Lower lobe of right lung (tissue), 2 donors: ENCODE measurements around the gene REEP1. TPM values are rescaled to one million over a fixed set of nuclear protein-coding genes. Genes with fewer than 3 reads are reported as not detected.
A peak's percentile ranks its signal among the peaks of the same experiment; 100 is the strongest.

Experiments used
- ATAC-seq, 2 donors: fragments of 200-7000 bp; cut with Tn5 transposase; one replicate each; pipeline ENCODE4 v1.9.1; 2020 to 2022; ENCODE audit warnings: mild to moderate bottlenecking in 2 of 2, moderate library complexity in 2 of 2
- DNase-seq: peaks from one replicate; pipeline ENCODE4 v3.0.0-alpha.2; 2020
- H3K27ac ChIP-seq: fragments of 200-600 bp; one replicate; pipeline ENCODE4 v1.8.0; 2022
- H3K27me3 ChIP-seq: fragments of 200-600 bp; one replicate; pipeline ENCODE4 v1.8.0; 2022; ENCODE audit warnings: low read depth
- H3K36me3 ChIP-seq: fragments of 200-600 bp; one replicate; pipeline ENCODE4 v1.8.0; 2022; ENCODE audit warnings: mild to moderate bottlenecking
- H3K4me1 ChIP-seq: fragments of 200-600 bp; one replicate; pipeline ENCODE4 v1.8.0; 2022
- H3K4me3 ChIP-seq: fragments of 200-600 bp; one replicate; pipeline ENCODE4 v1.8.0; 2022; ENCODE audit warnings: mild to moderate bottlenecking
- H3K9me3 ChIP-seq: fragments of 200-600 bp; one replicate; pipeline ENCODE4 v1.8.0; 2022
- intact Hi-C: fragments of 100-400 bp; cut with DNase I; formaldehyde crosslinking; loops from one replicate; pipeline ENCODE4 v1.11.0; 2022
- total RNA-seq: library from RNA; stranded (reverse); fragmentation: NEBNext Ultra II Directional; extraction: Animal tissue kit (Norgen Biotek cat#: 25700); gene quantifications from one replicate; pipeline ENCODE4 v1.2.1, GENCODE V29; 2021
- TF ChIP-seq, protein P1 (sequence below): fragments of 200-600 bp; IDR thresholded peaks from one replicate; pipeline ENCODE4 v1.8.0; 2022; ENCODE audit warnings: antibody characterized with exemption, mild to moderate bottlenecking
- donor health status: DM: no; HTN: yes; CAD: no; lungs with severe emphysema.

REEP1 gene
- total RNA-seq, 1 donor from 2014 or later = 6.9 TPM

DNA sequence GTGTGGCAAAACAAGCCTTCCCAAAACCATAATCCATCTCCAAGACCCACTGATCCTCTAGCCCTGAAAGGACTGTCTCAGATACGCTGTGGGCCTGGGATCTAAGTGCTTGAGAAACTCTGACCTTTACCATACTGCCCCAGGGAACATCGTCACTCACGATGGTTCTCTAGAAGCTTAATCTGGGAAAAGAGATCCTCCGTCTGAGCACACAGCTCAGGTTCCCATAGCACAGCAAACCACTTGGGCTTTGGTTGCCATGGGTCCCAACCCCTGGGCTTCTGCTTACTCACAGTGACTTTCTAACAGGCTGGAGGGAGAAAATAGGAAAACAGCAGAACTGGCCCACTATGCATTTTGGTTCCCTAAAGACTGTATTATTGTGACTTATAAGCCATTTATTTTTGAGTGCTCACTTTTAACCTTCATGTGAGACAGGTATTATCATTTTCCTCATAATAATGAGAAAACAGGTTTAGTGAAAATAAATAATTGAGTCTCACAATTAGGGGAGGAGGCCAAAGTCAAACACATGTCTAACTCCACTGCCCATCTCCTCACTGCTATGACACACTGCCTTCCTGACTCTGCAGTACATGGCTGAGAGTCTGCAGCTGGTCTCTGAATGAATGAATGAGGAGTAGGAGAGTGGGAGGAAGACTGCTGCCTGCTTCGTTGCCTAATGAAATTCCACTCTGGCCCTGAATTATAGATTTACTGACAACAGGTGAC is 46.7 kb downstream of the REEP1 start:
- TF ChIP-seq, protein P1, sequence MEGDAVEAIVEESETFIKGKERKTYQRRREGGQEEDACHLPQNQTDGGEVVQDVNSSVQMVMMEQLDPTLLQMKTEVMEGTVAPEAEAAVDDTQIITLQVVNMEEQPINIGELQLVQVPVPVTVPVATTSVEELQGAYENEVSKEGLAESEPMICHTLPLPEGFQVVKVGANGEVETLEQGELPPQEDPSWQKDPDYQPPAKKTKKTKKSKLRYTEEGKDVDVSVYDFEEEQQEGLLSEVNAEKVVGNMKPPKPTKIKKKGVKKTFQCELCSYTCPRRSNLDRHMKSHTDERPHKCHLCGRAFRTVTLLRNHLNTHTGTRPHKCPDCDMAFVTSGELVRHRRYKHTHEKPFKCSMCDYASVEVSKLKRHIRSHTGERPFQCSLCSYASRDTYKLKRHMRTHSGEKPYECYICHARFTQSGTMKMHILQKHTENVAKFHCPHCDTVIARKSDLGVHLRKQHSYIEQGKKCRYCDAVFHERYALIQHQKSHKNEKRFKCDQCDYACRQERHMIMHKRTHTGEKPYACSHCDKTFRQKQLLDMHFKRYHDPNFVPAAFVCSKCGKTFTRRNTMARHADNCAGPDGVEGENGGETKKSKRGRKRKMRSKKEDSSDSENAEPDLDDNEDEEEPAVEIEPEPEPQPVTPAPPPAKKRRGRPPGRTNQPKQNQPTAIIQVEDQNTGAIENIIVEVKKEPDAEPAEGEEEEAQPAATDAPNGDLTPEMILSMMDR = no peak
- H3K4me1 ChIP-seq = no peaks in the 10 kb centered on the region
- H3K9me3 ChIP-seq = no peaks in the 10 kb centered on the region
- intact Hi-C loops = no loop called here
- no peak overlapping the region for H3K4me3 ChIP-seq
- no peak overlapping the region for H3K27ac ChIP-seq
- H3K27me3 ChIP-seq = peaks cover 3% of the 10 kb centered on the region
- DNase-seq (no peak), ATAC-seq (no peak)
- no peaks in the 10 kb centered on the region for H3K36me3 ChIP-seq

GRCh38 chr2:86286516-86286915 is 50.9 kb downstream of the REEP1 start:
- H3K27ac ChIP-seq = no peak overlapping the region
- intact Hi-C loops = no loop called here
- ATAC-seq (no peak), DNase-seq (no peak)
- H3K36me3 ChIP-seq = no peaks in the 10 kb centered on the region
- H3K9me3 ChIP-seq = no peaks in the 10 kb centered on the region
- no peak overlapping the region for H3K4me3 ChIP-seq
- H3K27me3 ChIP-seq = no peaks in the 10 kb centered on the region
- TF ChIP-seq, protein P1 = no peak
- no peaks in the 10 kb centered on the region for H3K4me1 ChIP-seq

DNA sequence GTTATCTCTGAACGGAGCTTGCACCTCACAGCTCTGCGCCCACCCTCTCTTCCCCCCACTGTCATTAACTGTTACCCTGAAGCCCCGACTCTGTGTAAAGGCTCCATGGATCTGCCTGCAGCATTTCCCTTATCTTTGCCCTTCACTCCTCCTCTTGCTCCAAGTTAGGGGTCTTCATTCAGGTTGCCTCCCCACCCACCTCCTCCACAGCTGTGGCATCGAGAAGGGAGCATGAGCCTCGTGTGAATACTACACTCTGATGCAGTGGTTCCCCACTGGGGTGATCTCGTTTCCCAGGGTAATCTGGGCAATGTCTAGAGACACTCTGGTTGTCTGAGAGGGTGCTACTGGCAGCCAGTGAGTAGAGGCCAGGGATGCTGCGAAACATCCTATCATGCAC is 51.4 kb downstream of the REEP1 start:
- ATAC-seq = no peak
- no peaks in the 10 kb centered on the region for H3K9me3 ChIP-seq
- H3K4me1 ChIP-seq = no peaks in the 10 kb centered on the region
- no peaks in the 10 kb centered on the region for H3K36me3 ChIP-seq
- no peak overlapping the region for H3K27ac ChIP-seq
- no peaks in the 10 kb centered on the region for H3K27me3 ChIP-seq
- H3K4me3 ChIP-seq = no peak overlapping the region
- TF ChIP-seq, protein P1 = no peak
- intact Hi-C loops = no loop called here
- DNase-seq = no peak

- ATAC-seq (peak in 1 of 2 donors; percentile 22), DNase-seq (no peak)
- Histone ChIP-seq H3K27ac (no peak overlapping the region), H3K27me3 (no peaks in the 10 kb centered on the region), H3K4me3 (no peak overlapping the region), H3K4me1 (no peaks in the 10 kb centered on the region), H3K9me3 (no peaks in the 10 kb centered on the region), H3K36me3 (no peaks in the 10 kb centered on the region)
- TF ChIP-seq, protein P1 = no peak
- intact Hi-C loops = no loop called here
Measured at GRCh38 chr2:86285571-86285970, 51.9 kb downstream of the REEP1 start.

DNA sequence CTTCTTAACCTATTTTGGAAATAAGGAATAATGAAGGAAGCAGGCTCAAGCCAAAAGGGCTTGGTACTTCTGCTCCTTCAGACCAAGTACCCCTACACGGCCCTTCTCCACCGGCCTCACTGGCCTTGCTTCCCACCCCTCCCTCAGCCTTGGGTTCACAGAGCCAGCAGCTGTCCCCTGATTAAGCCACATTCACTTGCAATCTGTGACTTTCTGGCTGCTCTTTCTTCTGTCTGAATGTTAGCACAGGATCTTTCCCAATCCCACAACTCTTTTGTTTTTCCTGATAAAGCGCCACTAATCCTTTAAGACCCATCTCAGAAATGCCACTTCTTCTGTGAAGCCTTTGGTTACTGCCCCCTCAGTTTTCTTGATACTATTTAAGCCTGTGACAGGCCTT is 52.4 kb downstream of the REEP1 start:
- ATAC-seq = no peak
- TF ChIP-seq, protein P1 = no peak
- Histone ChIP-seq H3K4me1 (no peaks in the 10 kb centered on the region), H3K4me3 (no peak overlapping the region), H3K36me3 (no peaks in the 10 kb centered on the region), H3K27me3 (no peaks in the 10 kb centered on the region), H3K9me3 (no peaks in the 10 kb centered on the region), H3K27ac (no peak overlapping the region)
- DNase-seq = no peak
- intact Hi-C loops = no loop called here
